Measurements from ENCODE around the gene LCE1D. TPM values are rescaled to one million over a fixed set of nuclear protein-coding genes. Genes with fewer than 3 reads are reported as not detected.

Gene LCE1D, protein sequence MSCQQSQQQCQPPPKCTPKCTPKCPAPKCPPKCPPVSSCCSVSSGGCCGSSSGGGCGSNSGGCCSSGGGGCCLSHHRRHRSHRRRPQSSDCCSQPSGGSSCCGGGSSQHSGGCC
- total RNA-seq (ENCODE audit: unreplicated experiment), result not detected
- long read RNA-seq, result 0 reads

DNA sequence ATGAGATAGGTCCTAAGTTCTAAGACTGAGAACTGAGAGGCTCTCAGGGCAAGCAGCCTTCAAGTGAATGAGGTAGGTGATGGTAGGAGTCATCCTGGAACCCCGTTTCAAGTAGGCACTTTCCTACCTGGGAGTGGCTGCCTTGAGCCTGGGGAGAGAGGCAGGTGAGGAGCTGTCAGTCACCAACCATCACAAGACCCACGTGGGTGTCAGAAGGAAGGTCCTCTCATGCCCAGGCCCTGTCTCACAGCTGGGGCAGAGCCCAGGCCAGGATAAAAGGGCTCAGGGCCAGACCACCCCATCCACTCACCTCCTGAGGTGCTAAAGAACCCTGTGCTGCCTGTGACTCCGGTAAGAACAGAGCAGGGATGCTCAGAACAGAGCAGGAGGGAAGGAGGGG is at the start of gene LCE1D:
Gene LCE1D, plus strand, starts transcription at position 301 of the 400 bp plus-strand sequence. CDS start 1,074 bp downstream, outside the sequence.
- Mint-ChIP-seq H3K4me1 (ENCODE audit: unreplicated experiment) (peaks cover 6% of the 10 kb centered on the region), H3K4me3 (ENCODE audit: unreplicated experiment) (no peak within 1 kb of the TSS), H3K36me3 (ENCODE audit: low read depth, unreplicated experiment) (no peaks in the 10 kb centered on the region), H3K27me3 (ENCODE audit: unreplicated experiment) (no peaks in the 10 kb centered on the region), H3K27ac (ENCODE audit: unreplicated experiment) (no peak within 1 kb of the TSS), H3K9me3 (ENCODE audit: unreplicated experiment) (no peaks in the 10 kb centered on the region)
- no peak for DNase-seq (ENCODE audit: low spot score)
- TF ChIP-seq, protein P1, sequence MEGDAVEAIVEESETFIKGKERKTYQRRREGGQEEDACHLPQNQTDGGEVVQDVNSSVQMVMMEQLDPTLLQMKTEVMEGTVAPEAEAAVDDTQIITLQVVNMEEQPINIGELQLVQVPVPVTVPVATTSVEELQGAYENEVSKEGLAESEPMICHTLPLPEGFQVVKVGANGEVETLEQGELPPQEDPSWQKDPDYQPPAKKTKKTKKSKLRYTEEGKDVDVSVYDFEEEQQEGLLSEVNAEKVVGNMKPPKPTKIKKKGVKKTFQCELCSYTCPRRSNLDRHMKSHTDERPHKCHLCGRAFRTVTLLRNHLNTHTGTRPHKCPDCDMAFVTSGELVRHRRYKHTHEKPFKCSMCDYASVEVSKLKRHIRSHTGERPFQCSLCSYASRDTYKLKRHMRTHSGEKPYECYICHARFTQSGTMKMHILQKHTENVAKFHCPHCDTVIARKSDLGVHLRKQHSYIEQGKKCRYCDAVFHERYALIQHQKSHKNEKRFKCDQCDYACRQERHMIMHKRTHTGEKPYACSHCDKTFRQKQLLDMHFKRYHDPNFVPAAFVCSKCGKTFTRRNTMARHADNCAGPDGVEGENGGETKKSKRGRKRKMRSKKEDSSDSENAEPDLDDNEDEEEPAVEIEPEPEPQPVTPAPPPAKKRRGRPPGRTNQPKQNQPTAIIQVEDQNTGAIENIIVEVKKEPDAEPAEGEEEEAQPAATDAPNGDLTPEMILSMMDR (IDR thresholded peaks at IDR 0.05; ENCODE audit: unreplicated experiment), result no peak

DNA sequence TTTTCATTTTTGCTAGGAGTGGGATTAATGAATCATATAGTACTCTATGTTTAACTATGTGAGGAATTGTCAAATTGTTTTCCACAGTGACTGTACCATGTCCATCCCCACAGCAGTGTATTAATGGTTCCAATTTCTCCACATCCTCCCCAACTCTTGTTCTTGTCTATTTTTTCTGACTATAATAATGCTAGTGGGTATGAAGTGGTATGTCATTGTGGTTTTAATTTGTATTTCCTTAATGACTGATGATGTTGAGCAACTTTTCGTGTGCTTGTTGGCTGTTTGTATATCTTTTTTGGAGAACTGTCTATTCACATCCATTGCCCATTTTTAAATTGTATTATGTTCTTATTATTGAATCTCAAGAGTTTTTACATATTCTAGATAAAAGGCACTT is 48.7 kb upstream of the LCE1D start:
- DNase-seq (ENCODE audit: low spot score), result no peak
- Mint-ChIP-seq H3K36me3 (ENCODE audit: low read depth, unreplicated experiment) (no peaks in the 10 kb centered on the region), H3K9me3 (ENCODE audit: unreplicated experiment) (no peaks in the 10 kb centered on the region), H3K27me3 (ENCODE audit: unreplicated experiment) (no peaks in the 10 kb centered on the region), H3K4me1 (ENCODE audit: unreplicated experiment) (no peaks in the 10 kb centered on the region), H3K4me3 (ENCODE audit: unreplicated experiment) (no peak overlapping the region), H3K27ac (ENCODE audit: unreplicated experiment) (no peak overlapping the region)
- TF ChIP-seq, protein P1 (IDR thresholded peaks at IDR 0.05; ENCODE audit: unreplicated experiment), result no peak

DNA sequence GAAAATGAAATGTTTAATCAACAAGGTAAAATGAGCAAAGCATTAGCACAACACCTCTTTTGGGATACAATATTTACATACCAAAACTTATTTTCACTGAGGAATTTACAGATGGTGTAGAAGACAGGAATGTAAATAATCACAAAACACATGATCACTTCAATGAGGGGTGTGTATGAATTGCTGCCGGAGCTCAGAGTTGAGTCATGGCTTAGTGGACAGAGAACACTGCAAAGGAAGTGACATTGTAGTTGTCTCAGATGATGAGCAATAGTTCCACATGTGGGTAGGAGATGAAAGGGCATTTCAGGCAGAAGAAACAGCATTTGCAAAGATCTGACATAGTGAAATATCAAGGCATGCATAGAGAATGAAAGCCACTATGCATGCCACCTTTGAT is 44.3 kb upstream of the LCE1D start:
- H3K9me3 Mint-ChIP-seq (ENCODE audit: unreplicated experiment), result no peaks in the 10 kb centered on the region
- no peak overlapping the region for H3K4me3 Mint-ChIP-seq (ENCODE audit: unreplicated experiment)
- TF ChIP-seq, protein P1 (IDR thresholded peaks at IDR 0.05; ENCODE audit: unreplicated experiment), result no peak
- no peak for DNase-seq (ENCODE audit: low spot score)
- H3K4me1 Mint-ChIP-seq (ENCODE audit: unreplicated experiment), result no peaks in the 10 kb centered on the region
- no peak overlapping the region for H3K27ac Mint-ChIP-seq (ENCODE audit: unreplicated experiment)
- H3K36me3 Mint-ChIP-seq (ENCODE audit: low read depth, unreplicated experiment), result no peaks in the 10 kb centered on the region
- no peaks in the 10 kb centered on the region for H3K27me3 Mint-ChIP-seq (ENCODE audit: unreplicated experiment)

DNA sequence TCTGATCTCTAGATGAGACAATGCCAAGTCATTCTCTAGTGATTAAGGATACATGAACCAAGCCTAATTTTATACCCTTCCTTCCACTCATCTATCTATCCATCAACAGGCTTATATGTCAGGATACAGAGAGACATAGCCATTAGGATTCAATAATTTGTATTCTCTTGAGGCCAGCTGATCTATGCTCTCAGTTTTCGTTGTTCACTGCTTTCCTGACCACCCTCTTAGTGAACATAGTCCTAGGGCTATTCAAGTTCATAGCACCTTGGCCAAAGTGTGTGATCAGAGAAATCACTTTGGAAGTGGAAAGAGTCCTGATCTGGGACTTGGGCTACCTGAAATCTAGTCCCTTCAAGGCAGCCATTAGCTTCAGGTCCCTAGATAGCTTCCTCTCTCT is 42.9 kb upstream of the LCE1D start:
- H3K4me1 Mint-ChIP-seq (ENCODE audit: unreplicated experiment), result peaks cover 4% of the 10 kb centered on the region
- H3K36me3 Mint-ChIP-seq (ENCODE audit: low read depth, unreplicated experiment), result no peaks in the 10 kb centered on the region
- no peak overlapping the region for H3K27ac Mint-ChIP-seq (ENCODE audit: unreplicated experiment)
- no peak overlapping the region for H3K4me3 Mint-ChIP-seq (ENCODE audit: unreplicated experiment)
- TF ChIP-seq, protein P1 (IDR thresholded peaks at IDR 0.05; ENCODE audit: unreplicated experiment), result no peak
- H3K27me3 Mint-ChIP-seq (ENCODE audit: unreplicated experiment), result no peaks in the 10 kb centered on the region
- no peak for DNase-seq (ENCODE audit: low spot score)
- H3K9me3 Mint-ChIP-seq (ENCODE audit: unreplicated experiment), result no peaks in the 10 kb centered on the region

DNA sequence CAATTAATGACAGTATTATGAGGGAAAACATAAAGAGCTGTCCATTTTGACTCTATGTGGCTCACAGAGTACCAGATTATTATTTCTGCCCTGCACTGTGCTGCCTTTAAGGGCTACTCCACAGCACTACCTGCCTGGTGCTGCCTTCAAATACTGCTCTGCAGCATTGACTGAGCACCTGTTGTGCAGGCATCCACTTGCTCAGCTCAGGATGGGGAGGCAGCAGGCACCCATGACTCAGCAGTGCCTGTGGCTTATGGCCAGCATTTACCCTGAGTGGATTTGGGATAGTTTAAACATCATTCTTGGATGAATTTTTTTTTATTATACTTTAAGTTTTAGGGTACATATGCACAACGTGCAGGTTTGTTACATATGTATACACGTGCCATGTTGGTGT is 39.6 kb upstream of the LCE1D start:
- Mint-ChIP-seq H3K9me3 (ENCODE audit: unreplicated experiment) (no peaks in the 10 kb centered on the region), H3K27me3 (ENCODE audit: unreplicated experiment) (peaks cover 4% of the 10 kb centered on the region), H3K4me3 (ENCODE audit: unreplicated experiment) (no peak overlapping the region), H3K36me3 (ENCODE audit: low read depth, unreplicated experiment) (no peaks in the 10 kb centered on the region), H3K27ac (ENCODE audit: unreplicated experiment) (no peak overlapping the region), H3K4me1 (ENCODE audit: unreplicated experiment) (peaks cover 4% of the 10 kb centered on the region)
- no peak for DNase-seq (ENCODE audit: low spot score)
- TF ChIP-seq, protein P1 (IDR thresholded peaks at IDR 0.05; ENCODE audit: unreplicated experiment), result no peak
